GM12801 (cell line): ENCODE measurements around the gene FMNL3.

Experiments used
- CTCF ChIP-seq: IDR thresholded peaks from one replicate; pipeline ENCODE4 v1.5.1; 2011; ENCODE audit warnings: control low read depth; ENCODE audit not compliant: insufficient read length; ENCODE audit errors: extremely low read depth

Gene FMNL3

GRCh38 chr12:49649892-49650291 is 57.3 kb downstream of the FMNL3 start:
- no peak for TF ChIP-seq CTCF

GRCh38 chr12:49649445-49649844 is 57.8 kb downstream of the FMNL3 start:
- TF ChIP-seq CTCF: no peak

- no peak for TF ChIP-seq CTCF
Observed at GRCh38 chr12:49648712-49649003, 58.5 kb downstream of the FMNL3 start.

GRCh38 chr12:49647827-49648711 is 59.1 kb downstream of the FMNL3 start:
- TF ChIP-seq CTCF: no peak

- no peak for TF ChIP-seq CTCF
Observed at GRCh38 chr12:49646871-49647654, 60.1 kb downstream of the FMNL3 start.

GRCh38 chr12:49646331-49646830 is 60.8 kb downstream of the FMNL3 start:
- TF ChIP-seq CTCF: no peak
